Suppressor macrophage treated with lipopolysaccharide for 1 hour (primary cell): ENCODE measurements around the gene GOLGA8H.
"Not testable (repeated sequence)": the region's sequence is repeated elsewhere in the genome, so short reads cannot be mapped to it uniquely, and the experiment has no call there.

Experiments
- DNase-seq, 3 donors: peaks; one replicate each; pipeline ENCODE4 v3.0.0-alpha.2; 2020 to 2022

Gene GOLGA8H

DNA sequence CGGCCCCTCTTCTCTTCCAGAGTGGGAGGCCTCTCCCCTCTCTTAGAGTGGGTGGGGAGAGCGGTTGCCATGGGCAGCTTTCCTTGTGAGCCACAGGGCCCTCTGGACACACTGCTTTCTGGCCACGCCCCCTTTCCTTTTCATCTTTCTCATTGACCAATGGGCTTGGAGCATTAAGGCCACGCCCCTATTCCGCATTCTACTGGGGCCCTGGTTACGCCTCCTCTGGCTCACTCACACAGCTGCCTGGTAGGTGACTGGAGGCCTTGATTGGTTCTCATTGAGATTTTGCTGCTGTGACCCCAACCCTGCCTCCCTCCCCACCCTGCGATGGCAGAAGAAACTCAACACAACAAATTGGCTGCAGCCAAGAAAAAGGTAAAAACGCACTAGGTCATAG, at the start of gene GOLGA8H:
Gene GOLGA8H, plus strand, starts transcription at position 233 of the 400 bp plus-strand sequence. Its CDS starts 98 bp downstream, at position 331.
- not testable (repeated sequence) for DNase-seq

DNA sequence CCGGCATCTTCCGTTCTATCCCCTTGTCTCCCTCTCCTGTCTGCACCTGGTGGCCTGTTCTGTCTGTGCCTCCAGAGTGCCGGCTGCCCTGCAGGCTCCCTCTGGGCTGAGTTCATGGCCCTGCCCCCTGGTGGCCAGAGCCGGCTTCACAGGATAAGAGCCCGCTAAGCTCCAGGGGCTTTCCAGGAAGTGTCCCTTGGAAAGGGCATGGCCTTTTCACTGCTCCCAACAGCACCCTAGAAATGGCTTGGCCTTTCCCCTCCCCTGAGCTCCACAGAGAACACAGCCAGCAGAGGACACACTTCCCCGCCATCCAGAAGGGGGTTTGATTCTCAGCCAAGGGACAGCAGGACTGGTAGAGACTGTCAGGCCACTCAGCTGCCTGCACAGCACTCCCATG, 36.9 kb upstream of the GOLGA8H start:
- DNase-seq = peak in 1 of 3 donors; percentile 1

GRCh38 chr15:30573012-30573491, 30.8 kb upstream of the GOLGA8H start:
- not testable (repeated sequence) for DNase-seq

GRCh38 chr15:30579394-30579970, 24.3 kb upstream of the GOLGA8H start:
- not testable (repeated sequence) for DNase-seq

DNA sequence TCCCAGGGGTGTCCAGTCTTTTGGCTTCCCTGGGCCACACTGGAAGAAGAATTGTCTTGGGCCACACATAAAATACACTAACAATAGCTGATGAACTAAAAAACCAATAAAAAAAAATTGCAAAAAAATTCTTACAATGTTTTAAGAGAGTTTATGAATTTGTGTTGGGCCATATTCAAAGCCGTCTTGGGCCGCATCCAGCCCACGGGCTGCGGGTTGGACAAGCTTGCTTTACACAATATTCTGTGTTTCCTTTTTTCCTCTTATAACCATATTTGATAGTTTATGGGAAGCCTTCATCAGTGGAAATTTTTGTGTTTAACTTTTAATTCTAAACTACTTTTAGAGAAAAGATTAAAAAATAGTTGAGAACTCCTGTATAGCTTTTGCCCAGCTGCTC, 23.1 kb upstream of the GOLGA8H start:
- DNase-seq = not testable (repeated sequence)

DNA sequence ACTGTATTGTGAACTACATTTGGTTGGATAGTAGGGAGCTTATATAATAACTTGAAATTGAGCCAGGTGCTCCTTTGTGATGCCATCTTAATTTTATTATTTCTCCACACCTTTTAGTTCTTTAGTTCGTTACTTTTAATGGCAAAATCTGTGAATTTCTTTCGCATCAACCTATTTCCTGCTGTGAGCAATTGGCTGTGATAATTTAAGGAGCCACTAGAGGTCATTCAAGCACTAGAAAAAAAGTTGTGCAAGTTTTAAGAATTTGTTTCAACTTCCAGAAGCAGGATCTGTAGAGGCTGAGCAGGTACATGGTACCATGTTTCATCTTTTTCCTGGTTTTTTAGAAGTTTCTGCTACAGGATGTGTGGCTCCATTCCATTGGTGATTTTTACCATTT, 4.9 kb upstream of the GOLGA8H start:
- DNase-seq = not testable (repeated sequence)

GRCh38 chr15:30612271-30612670, 8.4 kb downstream of the GOLGA8H start:
- DNase-seq = not testable (repeated sequence)

DNA sequence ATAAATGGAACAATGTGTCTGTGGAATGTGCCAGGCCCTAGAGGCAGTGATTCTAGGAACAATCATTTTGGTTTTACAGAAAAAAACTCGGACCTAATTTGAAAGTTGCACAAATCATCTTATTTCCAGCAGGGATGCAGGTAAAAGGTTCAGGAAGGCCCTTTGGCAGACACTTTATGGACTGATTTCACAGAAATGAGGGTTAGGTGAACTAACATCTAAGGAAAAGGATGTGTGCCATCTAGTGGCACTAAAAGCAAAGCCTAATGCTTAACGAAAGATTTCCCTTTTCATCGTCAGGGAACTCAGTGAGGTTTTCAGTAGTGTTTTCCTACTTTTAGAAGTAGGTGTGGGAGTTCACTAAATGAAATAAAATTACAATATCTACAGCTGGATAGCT, 17.5 kb downstream of the GOLGA8H start:
- peak; percentile 0 to 30 (median 15) for DNase-seq

DNA sequence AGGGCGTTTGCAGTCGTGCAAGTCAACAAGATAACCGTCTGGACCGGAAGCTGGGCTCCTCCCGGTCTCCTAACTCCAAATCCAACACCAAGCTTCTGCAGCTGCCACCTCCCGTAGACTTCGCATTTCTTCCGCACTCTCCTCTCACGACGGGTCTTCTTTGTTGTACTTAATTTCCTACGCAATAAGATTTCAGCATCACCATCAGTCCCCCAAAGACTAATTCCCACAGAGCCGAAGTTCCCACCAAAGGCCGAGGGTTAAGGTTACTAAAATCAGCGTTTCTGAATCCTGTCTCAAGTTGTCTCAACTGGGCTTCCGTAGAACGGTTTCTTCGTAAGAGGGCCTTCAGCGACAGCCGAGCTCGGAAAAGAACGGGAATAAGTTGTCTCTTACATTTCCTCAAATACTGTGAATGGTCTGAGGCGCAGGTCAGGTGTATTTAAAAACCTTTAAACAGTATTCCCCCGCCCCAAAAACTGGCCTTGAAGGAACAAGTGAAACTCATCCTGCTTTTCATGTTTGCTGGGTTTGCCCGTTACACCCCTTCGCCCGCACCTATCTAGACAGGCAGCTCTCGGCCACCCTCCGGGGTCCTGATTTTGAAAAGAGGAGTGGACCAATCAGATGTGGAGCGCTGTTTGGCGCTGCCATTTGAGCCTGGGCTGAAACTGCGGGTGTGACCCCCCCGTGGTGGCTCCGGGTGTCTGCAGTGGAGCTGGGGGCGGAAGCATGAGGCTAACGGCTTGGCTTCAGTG, 21.8 kb downstream of the GOLGA8H start, which contains the start of gene ARHGAP11B:
Gene ARHGAP11B, plus strand, starts transcription at position 693 of the 758 bp plus-strand sequence.
- DNase-seq = peak; percentile 95 to 100 (median 97)

DNA sequence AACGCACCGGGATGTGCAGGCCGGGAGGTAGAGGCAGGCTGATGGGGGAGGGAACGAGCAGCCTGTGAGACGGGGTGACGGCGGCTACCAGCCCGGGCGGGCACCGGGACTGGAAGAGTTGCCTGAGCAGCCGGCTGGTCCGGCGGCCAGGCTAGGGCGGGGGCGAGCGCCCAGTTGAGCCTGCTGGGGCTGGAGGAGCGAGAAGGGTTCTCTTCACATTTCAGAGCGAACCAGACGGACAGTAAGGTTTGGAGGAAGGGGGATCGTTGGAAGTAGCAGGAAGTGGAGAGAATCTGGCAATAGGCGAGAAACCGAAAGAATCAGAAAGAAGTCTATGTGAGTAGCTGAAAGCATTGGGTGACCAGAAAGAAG, 22.4 kb downstream of the GOLGA8H start:
- DNase-seq = peak; percentile 16 to 39 (median 22)

- not testable (repeated sequence) for DNase-seq
Measured at GRCh38 chr15:30626632-30627031, 22.8 kb downstream of the GOLGA8H start.

- DNase-seq = peak; percentile 11 to 49 (median 41)
Measured at GRCh38 chr15:30650012-30650929, 46.4 kb downstream of the GOLGA8H start.

GRCh38 chr15:30661154-30661553, 57.3 kb downstream of the GOLGA8H start:
- peak; percentile 8 to 45 (median 44) for DNase-seq
